Measurements from ENCODE around the gene MYOCD. TPM values are rescaled to one million over a fixed set of nuclear protein-coding genes. Genes with fewer than 3 reads are reported as not detected.

Gene MYOCD
- total RNA-seq, 2 experiments from 2014 or later: not detected

DNA sequence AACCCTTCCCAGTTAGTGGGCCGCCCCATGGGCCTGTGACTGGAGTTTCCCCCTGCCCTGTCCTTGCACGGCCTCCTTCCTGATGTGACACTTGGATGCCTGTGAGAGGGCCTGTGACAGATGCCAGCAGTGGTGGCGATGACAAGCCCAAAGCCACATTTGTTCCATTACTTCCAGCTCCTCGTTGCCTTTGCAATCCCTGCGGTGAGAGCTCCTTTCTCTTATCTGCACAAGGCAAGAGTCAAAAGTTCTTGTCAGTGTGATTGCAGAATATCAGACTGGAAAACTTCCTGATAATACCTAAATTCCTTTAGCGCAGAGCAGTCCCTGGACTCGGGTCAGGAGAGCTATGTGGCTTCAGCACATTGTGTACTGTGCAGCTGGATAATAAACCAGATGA, 69.2 kb downstream of the MYOCD start:
- H3K36me3 Mint-ChIP-seq: no peaks in the 10 kb centered on the region
- POLR2A ChIA-PET: no interaction called here
- H3K9me3 Mint-ChIP-seq: no peaks in the 10 kb centered on the region
- H3K4me3 Mint-ChIP-seq: no peak overlapping the region
- H3K4me1 Mint-ChIP-seq: no peaks in the 10 kb centered on the region
- DNase-seq (no peak), ATAC-seq (ENCODE audit: low read depth) (no peak)
- peaks cover 2% of the 10 kb centered on the region for H3K27me3 Mint-ChIP-seq
- H3K27ac Mint-ChIP-seq: no peak overlapping the region

DNA sequence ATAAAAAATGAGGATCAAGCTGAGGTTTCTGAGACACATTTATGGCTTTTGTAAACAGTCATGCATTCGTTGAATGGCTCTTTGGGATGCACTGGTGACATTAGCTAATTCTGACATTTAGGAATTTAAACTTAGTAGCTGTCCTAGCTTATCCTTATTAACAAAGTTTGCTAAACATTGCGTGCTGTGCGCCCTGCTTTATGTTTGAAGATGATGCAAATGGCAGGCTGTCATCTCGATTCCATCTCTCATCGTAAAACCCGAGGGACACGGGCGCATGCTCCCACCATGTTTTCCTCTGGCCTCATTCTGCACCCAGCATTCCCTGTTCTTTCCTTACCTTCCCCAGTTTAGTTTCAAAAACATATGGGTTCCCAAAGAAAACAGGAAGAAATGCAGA, 69.8 kb downstream of the MYOCD start:
- Mint-ChIP-seq H3K9me3 (no peaks in the 10 kb centered on the region), H3K27ac (no peak overlapping the region), H3K4me3 (no peak overlapping the region), H3K27me3 (peaks cover 2% of the 10 kb centered on the region), H3K4me1 (no peaks in the 10 kb centered on the region), H3K36me3 (no peaks in the 10 kb centered on the region)
- POLR2A ChIA-PET: no interaction called here
- DNase-seq (no peak), ATAC-seq (ENCODE audit: low read depth) (no peak)

DNA sequence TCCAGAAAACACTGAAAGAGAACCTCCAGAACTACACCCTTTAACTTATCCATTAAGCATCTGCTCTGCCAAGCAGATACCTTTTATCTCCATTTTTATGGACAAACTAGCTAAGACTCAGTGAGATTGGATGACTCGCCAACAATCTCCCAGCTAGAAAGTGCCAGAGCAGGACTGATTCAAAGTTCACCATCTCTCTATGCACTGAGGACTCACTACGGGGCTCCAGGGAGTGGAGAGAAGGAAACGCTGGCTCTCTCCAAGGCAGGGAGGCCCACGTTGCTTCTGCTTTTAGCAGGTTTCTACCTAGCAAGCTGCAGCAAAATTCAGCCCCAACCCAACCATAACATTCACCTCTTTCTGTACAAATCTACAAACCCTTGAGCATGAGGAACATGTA, 70.8 kb downstream of the MYOCD start:
- H3K27ac Mint-ChIP-seq: no peak overlapping the region
- peaks cover 1% of the 10 kb centered on the region for H3K9me3 Mint-ChIP-seq
- no peaks in the 10 kb centered on the region for H3K4me1 Mint-ChIP-seq
- H3K36me3 Mint-ChIP-seq: no peaks in the 10 kb centered on the region
- DNase-seq (no peak), ATAC-seq (ENCODE audit: low read depth) (no peak)
- no peak overlapping the region for H3K4me3 Mint-ChIP-seq
- peaks cover 2% of the 10 kb centered on the region for H3K27me3 Mint-ChIP-seq
- POLR2A ChIA-PET: no interaction called here

GRCh38 chr17:12737740-12738469, 72.2 kb downstream of the MYOCD start:
- no peak for DNase-seq
- peaks cover 1% of the 10 kb centered on the region for H3K9me3 Mint-ChIP-seq
- H3K27ac Mint-ChIP-seq: no peak overlapping the region
- no peaks in the 10 kb centered on the region for H3K4me1 Mint-ChIP-seq
- POLR2A ChIA-PET: no interaction called here
- peaks cover 2% of the 10 kb centered on the region for H3K27me3 Mint-ChIP-seq
- H3K4me3 Mint-ChIP-seq: no peak overlapping the region
- no peak for ATAC-seq (ENCODE audit: low read depth)
- no peaks in the 10 kb centered on the region for H3K36me3 Mint-ChIP-seq

- no peak for ATAC-seq (ENCODE audit: low read depth)
- Mint-ChIP-seq H3K36me3 (no peaks in the 10 kb centered on the region), H3K4me3 (no peak overlapping the region), H3K4me1 (no peaks in the 10 kb centered on the region), H3K27me3 (peaks cover 2% of the 10 kb centered on the region), H3K27ac (no peak overlapping the region), H3K9me3 (peaks cover 1% of the 10 kb centered on the region)
- DNase-seq: no peak
- POLR2A ChIA-PET: no interaction called here
Observed at GRCh38 chr17:12738624-12739023, 72.9 kb downstream of the MYOCD start.

DNA sequence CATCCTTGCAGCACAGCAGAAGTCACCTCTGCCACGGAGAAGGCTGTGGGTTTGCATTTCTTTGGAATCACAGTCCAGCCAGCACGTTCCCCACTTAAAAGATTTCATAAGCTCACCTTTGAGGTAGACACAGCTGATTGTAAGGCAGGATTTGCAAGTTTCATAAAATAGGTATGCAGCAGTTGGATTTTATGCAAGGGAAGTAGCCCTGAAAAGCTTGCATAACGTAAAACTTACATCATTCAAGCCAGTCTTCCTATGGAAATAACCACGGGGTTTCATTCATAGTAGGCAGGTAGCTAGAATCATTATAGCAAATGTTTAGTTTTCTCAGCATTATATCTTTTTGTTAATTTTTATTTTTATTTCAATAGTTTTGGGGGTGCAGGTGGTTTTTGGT, 73.8 kb downstream of the MYOCD start:
- H3K4me3 Mint-ChIP-seq: no peak overlapping the region
- no peak overlapping the region for H3K27ac Mint-ChIP-seq
- no peaks in the 10 kb centered on the region for H3K4me1 Mint-ChIP-seq
- H3K36me3 Mint-ChIP-seq: no peaks in the 10 kb centered on the region
- H3K9me3 Mint-ChIP-seq: peaks cover 1% of the 10 kb centered on the region
- H3K27me3 Mint-ChIP-seq: peaks cover 2% of the 10 kb centered on the region
- no peak for DNase-seq
- no peak for ATAC-seq (ENCODE audit: low read depth)
- POLR2A ChIA-PET: no interaction called here

GRCh38 chr17:12743046-12743445, 77.4 kb downstream of the MYOCD start:
- DNase-seq (no peak), ATAC-seq (ENCODE audit: low read depth) (no peak)
- no peak overlapping the region for H3K4me3 Mint-ChIP-seq
- peaks cover 1% of the 10 kb centered on the region for H3K9me3 Mint-ChIP-seq
- H3K4me1 Mint-ChIP-seq: no peaks in the 10 kb centered on the region
- H3K27ac Mint-ChIP-seq: no peak overlapping the region
- POLR2A ChIA-PET: no interaction called here
- no peaks in the 10 kb centered on the region for H3K36me3 Mint-ChIP-seq
- H3K27me3 Mint-ChIP-seq: peaks cover 2% of the 10 kb centered on the region

DNA sequence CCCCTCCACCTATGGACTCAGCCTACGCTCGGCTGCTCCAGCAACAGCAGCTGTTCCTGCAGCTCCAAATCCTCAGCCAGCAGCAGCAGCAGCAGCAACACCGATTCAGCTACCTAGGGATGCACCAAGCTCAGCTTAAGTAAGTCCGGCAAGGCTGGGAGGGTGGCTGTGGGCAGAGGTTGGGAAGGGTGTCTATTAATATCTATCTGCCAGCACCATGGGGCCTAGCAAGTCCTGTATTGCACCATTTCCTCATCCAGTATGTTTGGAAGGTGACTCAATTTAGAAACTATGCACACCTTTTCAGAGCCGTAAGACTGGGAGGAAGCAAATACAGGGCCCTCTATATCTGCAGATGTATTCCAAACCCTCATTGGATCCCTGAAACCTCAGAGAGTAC, 78.6 kb downstream of the MYOCD start:
- POLR2A ChIA-PET: no interaction called here
- H3K27ac Mint-ChIP-seq: no peak overlapping the region
- H3K27me3 Mint-ChIP-seq: peaks cover 2% of the 10 kb centered on the region
- H3K4me1 Mint-ChIP-seq: no peaks in the 10 kb centered on the region
- no peak for ATAC-seq (ENCODE audit: low read depth)
- H3K9me3 Mint-ChIP-seq: peaks cover 1% of the 10 kb centered on the region
- no peak for DNase-seq
- H3K36me3 Mint-ChIP-seq: no peaks in the 10 kb centered on the region
- H3K4me3 Mint-ChIP-seq: no peak overlapping the region

GRCh38 chr17:12744786-12745185, 79.1 kb downstream of the MYOCD start:
- DNase-seq: no peak
- Mint-ChIP-seq H3K27me3 (no peaks in the 10 kb centered on the region), H3K4me3 (no peak overlapping the region), H3K9me3 (peaks cover 1% of the 10 kb centered on the region), H3K27ac (no peak overlapping the region), H3K36me3 (no peaks in the 10 kb centered on the region), H3K4me1 (no peaks in the 10 kb centered on the region)
- ATAC-seq (ENCODE audit: low read depth): no peak
- POLR2A ChIA-PET: no interaction called here

DNA sequence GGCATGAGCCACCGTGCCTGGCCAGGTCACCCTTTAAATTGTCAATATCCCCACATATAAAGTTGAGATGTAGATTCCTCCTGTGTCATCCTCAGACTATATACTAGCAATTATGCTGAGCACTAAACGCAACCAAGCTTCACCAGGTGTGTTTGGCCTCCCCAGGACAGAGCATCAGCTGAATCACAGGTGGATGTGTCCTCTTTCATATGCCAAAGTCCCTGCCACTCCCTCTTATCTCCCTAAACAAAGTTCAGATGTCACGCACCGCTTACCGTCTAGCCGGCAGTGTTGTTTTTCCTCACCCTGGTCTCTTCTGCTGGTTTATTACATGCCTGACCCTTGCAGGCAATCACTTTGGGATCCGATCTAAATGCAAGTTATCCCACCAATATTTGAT, 79.8 kb downstream of the MYOCD start:
- Mint-ChIP-seq H3K27ac (no peak overlapping the region), H3K27me3 (no peaks in the 10 kb centered on the region), H3K4me3 (no peak overlapping the region), H3K4me1 (no peaks in the 10 kb centered on the region), H3K36me3 (no peaks in the 10 kb centered on the region), H3K9me3 (peaks cover 1% of the 10 kb centered on the region)
- ATAC-seq (ENCODE audit: low read depth): no peak
- no peak for DNase-seq
- POLR2A ChIA-PET: no interaction called here

DNA sequence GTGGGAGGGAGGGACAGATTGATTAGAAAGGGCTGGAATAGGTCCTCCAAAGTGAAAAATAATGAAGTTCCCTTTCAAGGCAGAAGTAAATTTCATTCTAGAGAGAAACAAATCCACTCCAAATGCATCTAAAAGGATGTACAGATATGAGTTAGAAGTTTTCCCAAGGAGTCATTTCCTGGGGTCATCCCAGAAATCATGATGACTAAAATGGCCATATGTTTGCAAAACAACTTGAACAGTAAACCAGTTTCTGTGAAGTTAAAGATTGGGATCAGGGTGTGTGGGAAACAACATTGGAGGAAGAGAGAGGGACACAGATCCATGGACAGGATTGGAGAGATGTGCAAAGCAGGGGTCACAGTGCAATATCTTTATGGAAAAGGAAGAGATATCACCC, 91.1 kb downstream of the MYOCD start:
- POLR2A ChIA-PET: no interaction called here
- no peak for DNase-seq
- no peaks in the 10 kb centered on the region for H3K4me1 Mint-ChIP-seq
- H3K27me3 Mint-ChIP-seq: no peaks in the 10 kb centered on the region
- ATAC-seq (ENCODE audit: low read depth): no peak
- no peaks in the 10 kb centered on the region for H3K36me3 Mint-ChIP-seq
- H3K9me3 Mint-ChIP-seq: peaks cover 3% of the 10 kb centered on the region
- H3K4me3 Mint-ChIP-seq: no peak overlapping the region
- H3K27ac Mint-ChIP-seq: no peak overlapping the region

GRCh38 chr17:12759090-12759489, 93.4 kb downstream of the MYOCD start:
- DNase-seq (no peak), ATAC-seq (ENCODE audit: low read depth) (no peak)
- Mint-ChIP-seq H3K9me3 (peaks cover 3% of the 10 kb centered on the region), H3K36me3 (no peaks in the 10 kb centered on the region), H3K27ac (no peak overlapping the region), H3K4me3 (no peak overlapping the region), H3K27me3 (no peaks in the 10 kb centered on the region), H3K4me1 (no peaks in the 10 kb centered on the region)
- POLR2A ChIA-PET: no interaction called here

DNA sequence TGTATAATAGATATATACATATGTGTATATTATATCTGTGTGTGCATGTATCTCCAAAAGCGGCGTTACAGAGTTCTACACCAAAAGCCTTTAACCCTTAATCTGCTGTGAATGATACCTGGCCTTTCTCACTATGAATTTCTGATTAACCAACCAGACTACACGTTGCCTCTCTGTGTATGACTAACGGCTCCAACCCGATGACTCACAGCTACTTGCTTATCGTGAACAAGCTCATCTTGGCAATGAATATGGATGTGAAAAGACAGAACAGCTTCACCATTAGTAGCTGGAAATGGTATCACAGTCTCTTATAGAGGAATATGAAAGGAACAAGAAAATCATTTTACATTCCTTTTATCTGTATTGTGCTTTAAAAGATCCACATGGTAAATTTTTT, 99.9 kb downstream of the MYOCD start:
- no peak for DNase-seq
- Mint-ChIP-seq H3K9me3 (peaks cover 5% of the 10 kb centered on the region), H3K4me3 (no peak overlapping the region), H3K4me1 (no peaks in the 10 kb centered on the region), H3K36me3 (no peaks in the 10 kb centered on the region), H3K27me3 (peaks cover 2% of the 10 kb centered on the region), H3K27ac (no peak overlapping the region)
- POLR2A ChIA-PET: no interaction called here
- no peak for ATAC-seq (ENCODE audit: low read depth)

GRCh38 chr17:12768255-12768654, 102.6 kb downstream of the MYOCD start:
- H3K4me1 Mint-ChIP-seq: no peaks in the 10 kb centered on the region
- H3K9me3 Mint-ChIP-seq: peaks cover 4% of the 10 kb centered on the region
- POLR2A ChIA-PET: no interaction called here
- H3K36me3 Mint-ChIP-seq: no peaks in the 10 kb centered on the region
- no peak overlapping the region for H3K27ac Mint-ChIP-seq
- no peak for ATAC-seq (ENCODE audit: low read depth)
- no peak for DNase-seq
- H3K27me3 Mint-ChIP-seq: peaks cover 2% of the 10 kb centered on the region
- no peak overlapping the region for H3K4me3 Mint-ChIP-seq

- Mint-ChIP-seq H3K4me3 (no peak overlapping the region), H3K27ac (no peak overlapping the region), H3K27me3 (peaks cover 2% of the 10 kb centered on the region), H3K4me1 (no peaks in the 10 kb centered on the region), H3K36me3 (no peaks in the 10 kb centered on the region), H3K9me3 (peaks cover 4% of the 10 kb centered on the region)
- POLR2A ChIA-PET: no interaction called here
- DNase-seq: no peak
- no peak for ATAC-seq (ENCODE audit: low read depth)
Observed at GRCh38 chr17:12769981-12770380, 104.3 kb downstream of the MYOCD start.

Data from activated naive CD8-positive, alpha-beta T cell treated with anti-CD3 and anti-CD28 coated beads, Interleukin-2, amount 10 ng/mL, durations not matched to agents 7 days and 5 days (primary cell).